DOHH2 (cell line): ENCODE measurements around the gene ABLIM3.

Source experiments
- H3F3A ChIP-seq: fragments of 200-600 bp; sonication (generic), shearing (Covaris generic); 2 replicates; pipeline ENCODE4 v1.6.0; 2016; ENCODE audit warnings: antibody characterized with exemption, mild to moderate bottlenecking; ENCODE audit not compliant: control insufficient read depth, insufficient read depth
- H3K27ac ChIP-seq: fragments of 200-600 bp; sonication (generic); 2 replicates; pipeline ENCODE4 v1.5.1; 2014; ENCODE audit warnings: low read depth, mild to moderate bottlenecking, low read length, moderate library complexity
- H3K27me3 ChIP-seq: fragments of 200-600 bp; sonication (generic); 2 replicates; pipeline ENCODE4 v1.6.1; 2014; ENCODE audit warnings: mild to moderate bottlenecking, low read length, mixed read lengths; ENCODE audit not compliant: control insufficient read depth
- H3K36me3 ChIP-seq: fragments of 200-600 bp; sonication (generic); 2 replicates; pipeline ENCODE4 v1.6.1; 2014; ENCODE audit warnings: mild to moderate bottlenecking, low read length, moderate library complexity, mixed read lengths; ENCODE audit not compliant: control insufficient read depth
- H3K4me1 ChIP-seq: fragments of 200-600 bp; sonication (generic); 2 replicates; pipeline ENCODE4 v1.6.1; 2014; ENCODE audit warnings: mild to moderate bottlenecking, low read length, mixed read lengths; ENCODE audit not compliant: control insufficient read depth
- H3K4me2 ChIP-seq: fragments of 200-600 bp; sonication (generic); 2 replicates; pipeline ENCODE4 v1.6.0; 2014; ENCODE audit warnings: mild to moderate bottlenecking, low read length, moderate library complexity
- H3K4me3 ChIP-seq: fragments of 200-600 bp; sonication (generic); 2 replicates; pipeline ENCODE4 v1.5.1; 2014; ENCODE audit warnings: mild to moderate bottlenecking, low read length, mixed read lengths
- H3K79me2 ChIP-seq: fragments of 200-600 bp; sonication (generic); 2 replicates; pipeline ENCODE4 v1.6.1; 2014; ENCODE audit warnings: mild to moderate bottlenecking, low read length, mixed read lengths; ENCODE audit not compliant: control insufficient read depth
- H3K9me2 ChIP-seq: fragments of 200-600 bp; sonication (generic); replicated peaks from 2 replicates; pipeline ENCODE4 v1.6.1; 2014; ENCODE audit warnings: mild to moderate bottlenecking, low read length, mixed read lengths; ENCODE audit not compliant: control insufficient read depth
- H3K9me3 ChIP-seq: fragments of 200-600 bp; sonication (generic); 2 replicates; pipeline ENCODE4 v1.6.1; 2014; ENCODE audit warnings: antibody characterized with exemption, low read length, mixed read lengths; ENCODE audit not compliant: control insufficient read depth, insufficient read depth
- H4K20me1 ChIP-seq: fragments of 200-600 bp; sonication (generic); 2 replicates; pipeline ENCODE4 v1.6.0; 2014; ENCODE audit warnings: low read depth, mild to moderate bottlenecking, antibody characterized with exemption, low read length, moderate library complexity; ENCODE audit not compliant: control insufficient read depth, insufficient read depth
- CTCF ChIP-seq: fragments of 200-600 bp; sonication (generic); IDR thresholded peaks from one replicate; pipeline ENCODE4 v1.5.1; 2014; ENCODE audit warnings: antibody characterized with exemption, mild to moderate bottlenecking, low read depth, low read length; ENCODE audit not compliant: poor library complexity, severe bottlenecking
- EZH2phosphoT487 ChIP-seq: fragments of 200-600 bp; sonication (generic); IDR thresholded peaks from 2 replicates; pipeline ENCODE4 v1.6.1; 2017; ENCODE audit warnings: borderline replicate concordance, mild to moderate bottlenecking, antibody characterized with exemption, low read length, moderate library complexity, mixed read lengths

The ABLIM3 gene

DNA sequence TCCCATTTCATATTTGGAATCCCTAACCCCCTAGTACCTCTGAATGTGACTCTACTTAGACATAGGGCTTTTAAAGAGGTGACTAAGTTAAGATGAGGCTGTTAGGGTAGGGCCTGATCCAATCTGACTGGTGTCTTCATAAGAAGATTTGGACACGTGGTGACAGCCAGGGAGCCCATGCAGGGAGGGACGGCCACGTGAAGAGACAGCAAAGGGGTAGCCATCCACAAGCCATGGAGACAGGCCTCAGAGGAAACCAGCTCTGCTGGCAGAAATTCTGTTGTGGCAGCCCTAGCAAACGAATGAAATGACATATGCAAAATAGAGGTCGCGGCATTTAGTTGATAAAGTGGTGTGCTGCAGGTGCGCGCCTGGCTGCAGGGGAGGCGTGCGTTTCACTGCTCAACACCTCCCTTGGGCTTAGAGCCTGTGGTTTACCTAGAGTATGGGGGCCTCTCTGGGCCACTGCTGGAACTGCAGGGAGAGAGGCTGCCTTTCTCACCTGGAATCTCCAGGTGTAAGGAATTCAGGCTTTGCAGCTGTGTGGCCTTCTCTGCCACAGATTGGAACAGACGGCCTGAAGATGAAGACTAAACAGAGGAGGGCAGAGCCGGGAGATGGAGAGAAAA lies 123.3 kb downstream of the ABLIM3 start:
- Histone ChIP-seq H3F3A (no peaks in the 10 kb centered on the region), H3K9me2 (no peaks in the 10 kb centered on the region), H3K9me3 (peaks cover 7% of the 10 kb centered on the region), H3K4me2 (peak overlapping the region; percentile 61), H3K4me1 (peaks cover 14% of the 10 kb centered on the region), H3K79me2 (no peaks in the 10 kb centered on the region), H3K27me3 (peaks cover 10% of the 10 kb centered on the region), H3K36me3 (no peaks in the 10 kb centered on the region), H3K4me3 (peak overlapping the region; percentile 24), H4K20me1 (no peaks in the 10 kb centered on the region), H3K27ac (no peak overlapping the region)
- TF ChIP-seq CTCF = peak; percentile 92
- TF ChIP-seq EZH2phosphoT487 = no peak

GRCh38 chr5:149265068-149265465 lies 123.8 kb downstream of the ABLIM3 start:
- no peak overlapping the region for H3K4me3 ChIP-seq
- no peaks in the 10 kb centered on the region for H4K20me1 ChIP-seq
- no peak overlapping the region for H3K27ac ChIP-seq
- no peaks in the 10 kb centered on the region for H3K79me2 ChIP-seq
- H3K4me2 ChIP-seq = no peak overlapping the region; the same call in 1 of the 2 replicates
- no peaks in the 10 kb centered on the region for H3K36me3 ChIP-seq
- H3F3A ChIP-seq = no peaks in the 10 kb centered on the region
- no peak for TF ChIP-seq EZH2phosphoT487
- peak; percentile 47 for TF ChIP-seq CTCF
- H3K9me3 ChIP-seq = peaks cover 7% of the 10 kb centered on the region
- peaks cover 14% of the 10 kb centered on the region for H3K4me1 ChIP-seq
- no peaks in the 10 kb centered on the region for H3K9me2 ChIP-seq
- peaks cover 6% of the 10 kb centered on the region for H3K27me3 ChIP-seq

DNA sequence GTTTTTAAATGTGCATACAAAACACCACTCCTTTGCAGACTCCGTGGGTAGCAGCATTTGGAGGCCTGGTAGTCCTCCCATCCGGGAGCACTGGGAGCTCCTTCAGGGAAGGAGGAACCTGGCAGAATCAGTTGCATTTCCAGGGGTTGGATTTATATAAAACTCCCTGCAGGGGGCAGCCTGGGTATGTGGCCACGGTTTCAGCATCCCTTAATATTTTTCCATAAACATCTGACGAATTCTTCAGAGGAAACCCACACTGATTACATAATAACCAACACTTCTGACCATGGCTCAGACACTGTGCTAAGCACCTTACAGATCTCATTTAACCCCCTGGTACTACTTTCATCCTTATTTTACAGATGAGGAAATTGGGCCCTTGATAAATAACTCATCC lies 124.3 kb downstream of the ABLIM3 start:
- no peaks in the 10 kb centered on the region for H4K20me1 ChIP-seq
- H3F3A ChIP-seq = no peaks in the 10 kb centered on the region
- no peaks in the 10 kb centered on the region for H3K79me2 ChIP-seq
- no peak overlapping the region for H3K4me2 ChIP-seq
- H3K27ac ChIP-seq = no peak overlapping the region
- peaks cover 4% of the 10 kb centered on the region; the same call in 1 of the 2 replicates for H3K27me3 ChIP-seq
- H3K9me2 ChIP-seq = no peaks in the 10 kb centered on the region
- peaks cover 14% of the 10 kb centered on the region for H3K4me1 ChIP-seq
- TF ChIP-seq CTCF (no peak), EZH2phosphoT487 (no peak)
- H3K9me3 ChIP-seq = peaks cover 7% of the 10 kb centered on the region
- no peaks in the 10 kb centered on the region for H3K36me3 ChIP-seq
- no peak overlapping the region for H3K4me3 ChIP-seq
